GM21576 (cell line): Measurements from ENCODE around the gene PXDN.

Source experiments
- ATAC-seq: cut with Tn5 transposase; IDR thresholded peaks from one replicate; pipeline ENCODE4 v1.9.1; 2021; ENCODE audit warnings: mild to moderate bottlenecking, moderate library complexity; ENCODE audit not compliant: unreplicated experiment

The PXDN gene

DNA sequence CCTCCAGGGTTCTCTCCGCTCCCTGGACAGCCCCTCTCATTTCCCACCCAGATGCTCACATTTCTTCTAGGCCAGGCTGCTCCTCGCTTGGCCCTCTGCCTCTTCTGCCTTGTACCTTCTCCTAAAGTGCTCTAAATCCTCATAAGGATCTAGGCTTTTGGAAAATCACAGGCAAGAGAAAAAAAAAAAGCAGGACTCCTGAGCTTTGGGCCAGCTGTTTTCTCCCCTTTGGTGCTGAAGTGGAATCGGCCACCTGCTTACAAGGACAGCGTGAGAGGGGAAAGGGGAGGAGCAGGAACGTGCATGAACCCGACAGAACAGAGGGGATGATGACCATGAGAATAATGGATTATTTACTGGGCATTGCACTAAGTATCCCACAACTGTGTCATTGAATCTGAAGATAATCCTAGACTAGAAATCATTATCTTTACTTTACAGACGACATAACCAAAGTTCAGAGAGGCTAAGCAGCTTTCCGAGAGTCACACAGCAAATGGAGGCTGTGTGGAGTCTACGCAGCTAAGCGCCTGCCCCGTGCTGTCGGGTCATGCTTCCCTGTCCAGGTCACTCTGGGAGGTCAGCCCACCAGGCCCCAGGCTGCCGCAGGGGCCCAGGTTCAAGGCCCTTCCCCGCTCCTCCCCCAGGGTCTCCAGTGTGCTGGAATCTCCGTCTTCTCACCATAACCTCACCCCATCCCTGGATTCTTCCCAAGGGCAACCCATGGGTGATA, 141.9 kb downstream of the PXDN start:
- ATAC-seq, result no peak

DNA sequence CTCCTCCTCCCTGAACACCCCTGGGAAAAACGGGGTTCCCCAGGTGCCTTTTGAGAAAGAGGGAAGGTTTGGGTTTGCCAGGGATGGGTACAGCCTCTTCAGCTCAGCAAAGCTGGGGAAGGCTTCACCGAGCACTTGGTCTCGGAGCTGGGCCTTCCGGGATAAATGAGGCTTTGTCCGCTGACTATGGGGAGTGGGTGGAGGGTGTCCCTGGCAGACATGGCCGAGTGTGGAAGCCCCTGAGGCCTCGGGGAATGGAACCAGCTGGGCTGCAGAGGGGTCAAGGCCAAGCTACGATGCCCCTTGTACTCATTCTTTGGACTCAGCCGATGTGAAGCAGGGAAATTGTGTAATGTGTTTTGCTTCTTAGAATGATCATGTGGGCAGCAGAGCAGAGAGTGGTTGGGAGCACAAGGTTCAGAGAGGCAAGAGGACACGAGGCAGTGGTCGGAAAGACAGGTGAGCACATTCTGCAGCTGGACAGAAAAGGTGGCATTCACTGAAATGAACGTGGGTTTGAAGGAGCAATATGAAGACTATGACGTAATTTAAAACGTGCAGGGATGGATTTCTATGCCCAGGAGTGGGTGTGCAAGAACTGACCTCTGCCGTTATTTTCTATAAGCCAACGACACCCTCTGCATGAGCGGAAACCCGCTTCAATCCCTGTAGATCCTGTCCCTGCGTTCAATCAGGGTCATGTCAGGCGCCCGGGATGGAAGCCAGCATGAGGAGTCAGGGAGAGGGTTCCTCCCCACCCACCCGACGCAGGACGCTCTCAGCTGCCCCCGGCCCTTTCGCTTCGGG, 142.6 kb downstream of the PXDN start:
- ATAC-seq, result no peak

DNA sequence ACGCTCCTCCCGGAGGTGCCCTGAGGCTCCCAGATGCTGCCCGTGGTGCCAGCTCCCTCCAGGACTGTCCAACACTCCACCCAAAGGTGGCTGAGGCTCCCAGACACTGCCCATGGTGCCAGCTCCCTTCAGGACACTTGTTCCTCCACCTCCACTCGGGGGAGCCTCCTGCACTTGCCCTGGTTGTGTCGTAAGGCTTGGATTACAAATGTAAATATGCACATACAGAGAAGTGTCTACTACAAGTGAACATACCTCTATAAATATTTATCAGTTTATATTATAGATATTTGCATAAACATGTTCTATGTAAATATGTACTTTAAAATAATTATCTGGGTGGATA, 143.3 kb downstream of the PXDN start:
- no peak for ATAC-seq

DNA sequence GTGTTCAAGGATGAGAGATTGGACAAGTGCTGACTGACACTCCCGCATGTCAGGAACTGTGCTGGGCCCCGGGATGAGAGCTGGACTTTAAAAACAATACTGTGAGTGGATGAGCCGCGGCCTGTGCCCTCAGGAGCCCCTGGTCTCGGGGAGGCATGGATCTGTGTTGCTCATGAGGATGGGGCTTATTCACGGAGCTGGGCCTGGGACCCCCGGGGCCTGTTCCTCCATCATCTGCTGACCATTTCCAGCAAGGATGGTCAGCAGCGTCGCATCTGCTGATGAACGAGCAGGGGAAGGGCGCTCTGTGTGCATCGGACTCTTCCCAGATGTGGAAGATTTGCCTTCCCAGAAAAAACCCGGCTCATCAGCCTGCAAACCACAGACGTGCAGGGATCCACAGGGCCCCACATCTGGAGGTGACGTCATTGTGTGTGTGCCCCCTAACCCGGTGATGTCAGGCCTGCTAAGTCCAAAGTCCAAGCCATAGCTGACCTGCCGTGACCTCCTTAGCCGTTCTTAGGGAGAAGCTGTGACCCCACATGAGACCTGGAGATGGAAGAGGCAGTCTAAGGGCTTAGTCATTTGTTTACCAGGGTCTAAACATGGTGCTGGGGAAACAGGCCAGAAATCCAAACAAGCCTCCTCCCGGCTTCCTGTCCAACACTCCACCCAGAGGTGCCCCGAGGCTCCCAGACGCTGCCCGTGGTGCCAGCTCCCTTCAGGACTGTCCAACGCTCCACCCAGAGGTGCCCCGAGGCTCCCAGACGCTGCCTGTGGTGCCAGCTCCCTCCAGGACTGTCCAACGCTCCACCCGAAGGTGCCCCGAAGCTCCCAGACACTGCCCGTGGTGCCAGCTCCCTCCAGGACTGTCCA, 143.9 kb downstream of the PXDN start:
- no peak for ATAC-seq

DNA sequence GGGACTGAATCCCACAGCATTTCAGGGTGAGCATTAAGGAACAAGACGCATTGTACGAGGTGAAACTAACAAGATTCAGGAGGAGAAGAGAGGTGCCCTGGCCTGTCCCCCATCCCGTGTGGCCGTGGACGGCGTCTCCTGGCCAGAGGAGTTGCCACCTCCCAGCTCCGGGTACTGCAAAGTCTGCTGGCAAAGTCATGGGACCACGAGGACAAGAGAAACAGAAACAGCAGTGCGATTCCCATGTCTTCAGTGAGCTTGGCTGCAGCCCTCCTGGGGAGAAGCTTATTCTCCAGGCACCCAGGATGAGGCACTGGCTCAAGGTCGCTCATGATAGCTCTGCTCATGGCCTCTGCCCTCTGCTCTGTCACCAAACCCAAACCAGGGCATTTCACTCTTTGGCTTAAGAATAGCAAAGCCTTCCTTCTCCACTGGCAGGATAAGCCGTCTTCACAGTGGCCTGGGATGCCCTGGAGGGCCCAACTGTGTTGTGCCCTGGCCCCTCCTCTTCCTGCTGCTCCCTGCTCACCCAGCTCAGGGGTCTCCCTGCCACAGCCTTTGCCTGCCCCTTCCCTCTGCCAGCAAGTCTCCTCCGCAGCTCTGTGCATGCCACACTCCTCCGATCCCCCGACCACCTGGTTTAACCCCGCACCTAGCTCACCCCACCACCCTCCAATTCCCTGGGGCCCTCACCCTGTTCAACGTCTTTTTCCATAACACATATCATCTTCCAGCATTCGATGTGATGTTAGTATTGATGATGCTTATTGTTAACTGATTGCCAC, 144.8 kb downstream of the PXDN start:
- no peak for ATAC-seq

DNA sequence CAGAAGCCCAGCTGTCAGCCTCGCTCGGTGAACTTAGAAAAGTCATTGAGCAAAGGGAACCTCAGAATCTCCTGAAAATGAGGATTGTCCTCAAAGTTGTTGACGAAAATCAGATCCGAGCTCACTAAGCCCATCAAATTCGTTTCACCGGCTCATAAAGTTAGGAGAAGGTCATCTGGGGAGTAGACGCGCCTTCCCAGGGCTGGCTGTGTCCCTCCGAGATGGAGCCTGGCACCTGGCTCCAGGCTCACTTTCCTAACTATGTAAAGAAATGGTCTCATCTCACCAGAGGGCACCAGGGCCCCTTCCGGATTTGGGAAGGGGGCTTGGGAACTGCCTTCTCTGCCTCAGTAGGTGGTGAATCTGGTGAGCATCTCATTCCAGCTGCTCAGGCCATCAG, 145.5 kb downstream of the PXDN start:
- ATAC-seq, result no peak

DNA sequence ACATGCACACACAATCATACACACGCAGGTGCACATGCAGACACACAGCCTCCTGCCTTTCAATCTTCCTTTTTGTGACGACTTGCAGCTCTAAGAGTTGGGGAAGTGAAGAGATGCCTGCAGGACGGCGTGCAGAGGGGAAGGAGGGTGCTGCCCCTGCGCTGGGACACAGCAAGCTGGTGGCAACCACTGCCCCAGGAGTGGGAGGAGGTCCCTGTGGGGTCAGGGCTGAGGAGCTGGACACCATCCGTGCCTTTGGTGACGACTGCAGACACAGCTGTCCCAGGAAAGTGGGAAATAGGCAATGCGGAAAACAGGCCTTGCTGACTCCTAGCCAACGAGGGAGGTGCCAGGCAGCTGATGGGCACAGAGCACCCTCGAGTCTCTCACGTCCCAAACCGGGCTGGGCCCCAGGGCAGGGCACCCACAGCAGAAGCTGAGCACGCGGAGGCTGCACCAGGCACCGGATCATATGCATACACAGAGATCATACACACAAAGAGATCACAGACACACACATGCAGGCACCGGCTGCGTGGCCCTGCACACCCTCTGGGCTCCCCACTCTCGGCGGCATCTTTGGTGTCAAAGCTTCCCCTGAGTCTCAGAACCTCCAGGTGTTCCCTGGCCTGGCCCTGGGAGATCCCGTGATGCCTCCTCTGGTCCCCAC, 146.1 kb downstream of the PXDN start:
- ATAC-seq, result no peak

DNA sequence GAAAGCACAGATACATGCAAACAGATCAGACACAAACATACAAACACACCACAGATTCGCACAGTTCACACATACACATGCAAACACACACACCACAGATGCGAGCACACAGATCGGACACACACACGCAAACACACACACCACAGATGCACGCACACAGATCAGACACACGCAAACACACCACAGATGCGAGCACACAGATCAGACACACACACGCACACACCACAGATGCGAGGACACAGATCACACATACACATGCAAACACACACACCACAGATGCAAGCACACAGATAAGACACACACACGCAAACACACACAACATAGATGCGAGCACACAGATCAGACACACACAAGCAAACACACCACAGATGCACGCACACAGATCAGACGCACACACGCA, 149.0 kb downstream of the PXDN start:
- ATAC-seq, result no peak

DNA sequence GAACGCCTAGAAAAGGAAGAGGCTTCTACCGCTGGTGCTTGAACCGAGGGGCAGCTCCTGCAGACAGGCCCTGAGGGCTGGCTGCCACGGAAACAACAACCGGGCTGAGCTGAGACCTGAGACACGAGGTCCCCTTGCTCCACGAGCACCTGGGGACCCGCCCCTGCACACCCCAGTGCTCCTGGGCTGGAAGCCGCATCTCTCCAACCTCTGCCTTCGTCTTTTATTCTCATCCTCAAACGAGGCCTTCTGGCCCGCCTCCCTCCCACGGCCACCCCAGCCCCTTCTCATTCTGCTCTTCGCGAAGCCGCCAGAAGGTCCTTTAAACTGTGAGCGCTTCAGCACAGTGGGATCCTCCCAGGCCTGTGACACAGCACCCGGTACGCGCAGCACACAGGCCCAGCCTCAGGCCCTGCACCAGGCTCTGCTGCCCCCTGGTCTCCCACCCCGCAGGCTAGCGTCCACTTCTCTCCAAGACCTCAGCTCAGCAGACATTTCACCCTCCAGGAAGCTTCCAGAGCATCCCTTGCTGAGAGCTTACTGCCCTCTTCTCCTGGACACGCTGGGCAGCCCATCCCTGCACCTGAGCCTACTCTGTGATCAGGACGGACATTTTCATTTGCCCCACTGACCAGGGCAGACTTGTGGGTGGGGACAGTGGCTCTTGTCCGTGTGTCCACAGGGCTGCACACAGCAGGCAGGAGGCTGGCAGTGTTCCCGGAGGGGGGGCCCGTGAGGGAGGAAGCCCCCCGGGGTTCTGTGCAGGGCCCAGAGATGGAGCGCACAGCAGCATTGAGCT, 149.7 kb downstream of the PXDN start:
- no peak for ATAC-seq

DNA sequence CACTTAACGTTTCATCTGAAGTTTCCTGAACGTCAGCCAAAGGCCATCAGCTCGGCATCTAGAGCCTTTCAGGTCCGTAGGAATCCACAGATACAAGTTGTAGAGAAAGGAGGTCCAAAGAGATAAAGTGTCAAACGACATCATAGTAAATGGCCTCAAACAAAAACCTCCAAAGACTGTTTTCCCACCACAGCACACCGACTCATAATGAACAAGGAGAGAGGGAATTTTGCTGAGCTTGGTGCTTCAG, 150.3 kb downstream of the PXDN start:
- no peak for ATAC-seq

DNA sequence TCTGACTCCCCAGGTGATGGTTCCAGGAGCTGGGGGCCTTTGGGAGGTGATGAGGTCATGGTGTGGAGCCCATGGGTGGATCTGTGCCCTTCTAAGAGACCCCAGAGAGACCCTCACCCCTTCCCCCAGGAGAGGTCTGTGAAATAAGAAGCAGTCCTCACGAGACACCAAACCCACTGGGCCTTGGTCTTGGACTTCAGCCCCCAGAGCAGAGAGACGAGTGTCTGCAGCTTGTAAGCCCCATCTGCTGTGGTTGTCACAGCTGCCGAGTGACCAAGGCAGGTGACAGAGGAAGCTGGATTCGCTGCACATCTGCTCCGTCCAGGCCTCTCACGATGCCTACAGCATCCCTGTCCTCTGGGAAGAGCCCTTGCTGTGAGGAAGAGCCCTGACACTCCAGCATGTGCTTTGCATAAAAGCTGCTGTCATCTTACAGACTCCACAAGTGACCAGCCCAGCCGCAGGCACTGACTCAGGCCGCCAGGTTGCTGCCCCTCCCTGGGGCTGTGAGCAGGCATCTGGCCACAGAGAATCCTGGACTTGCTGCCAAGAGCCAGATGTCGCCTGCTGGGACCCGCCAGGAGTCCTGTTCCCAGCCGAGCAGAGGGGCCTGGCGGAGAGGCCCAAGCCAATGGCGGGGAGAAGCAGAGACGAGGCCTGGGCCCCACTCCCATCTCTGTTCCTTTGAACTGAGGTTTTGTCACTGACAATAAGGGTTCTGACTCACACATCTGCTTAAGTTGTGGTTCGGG, 150.8 kb downstream of the PXDN start:
- no peak for ATAC-seq

DNA sequence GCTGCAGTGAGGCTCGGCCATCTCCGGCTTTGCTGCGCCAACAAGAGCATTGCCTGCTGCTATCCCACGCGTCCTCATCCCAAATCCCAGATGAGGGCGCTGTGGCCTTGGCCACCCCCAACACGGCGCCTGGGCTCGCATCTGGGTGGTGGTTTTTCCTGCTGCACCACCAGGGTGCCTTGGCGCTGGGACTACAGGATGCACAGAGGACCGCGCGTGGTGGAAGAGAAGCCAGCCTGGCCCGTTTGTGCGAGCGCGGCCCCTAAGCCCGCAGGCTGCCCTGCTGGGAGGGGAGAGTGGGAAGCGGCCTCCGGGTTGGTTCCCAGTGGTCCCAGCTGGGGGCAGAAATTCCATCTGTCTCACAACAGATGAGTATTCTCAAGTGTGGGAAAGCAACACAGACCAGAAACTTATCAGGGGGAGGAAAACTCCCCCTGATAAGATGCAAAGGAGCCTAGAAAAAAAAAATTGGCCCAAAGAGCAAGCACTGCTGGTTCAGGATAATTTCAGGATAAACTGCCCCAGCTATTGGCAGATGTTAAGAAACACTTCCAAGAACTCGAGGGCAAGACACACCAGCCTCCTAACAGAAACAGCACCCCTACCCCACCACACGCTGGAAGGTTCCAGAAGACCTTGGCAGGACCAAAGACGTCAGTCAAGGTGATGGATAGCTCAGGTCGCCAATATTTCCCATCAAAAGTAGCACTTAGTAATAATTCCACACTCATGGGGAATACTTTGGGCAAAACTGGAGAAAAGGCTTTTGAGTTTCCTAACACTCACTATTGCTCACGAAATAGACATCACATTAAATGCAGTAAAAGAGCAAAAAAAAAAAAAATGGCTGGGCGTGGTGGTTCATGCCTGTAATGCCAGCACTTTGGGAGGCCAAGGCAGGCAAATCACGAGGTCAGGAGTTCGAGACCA, 152.1 kb downstream of the PXDN start:
- no peak for ATAC-seq

DNA sequence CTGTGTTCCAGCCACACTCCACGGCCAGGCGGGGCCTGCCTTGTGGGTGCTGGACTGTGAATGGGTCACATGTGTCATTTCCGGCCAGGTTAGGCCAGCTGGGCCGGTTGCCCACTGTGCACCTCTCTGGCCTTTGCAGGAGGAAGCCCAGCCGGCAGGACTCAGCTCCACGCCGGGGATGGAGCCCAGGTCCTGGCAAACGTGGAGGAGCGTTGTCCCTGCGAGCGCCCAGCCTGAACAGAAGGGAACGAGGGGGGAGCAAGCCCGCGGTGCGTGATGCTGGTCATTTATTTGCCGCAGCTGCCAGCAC, 152.9 kb downstream of the PXDN start:
- no peak for ATAC-seq

DNA sequence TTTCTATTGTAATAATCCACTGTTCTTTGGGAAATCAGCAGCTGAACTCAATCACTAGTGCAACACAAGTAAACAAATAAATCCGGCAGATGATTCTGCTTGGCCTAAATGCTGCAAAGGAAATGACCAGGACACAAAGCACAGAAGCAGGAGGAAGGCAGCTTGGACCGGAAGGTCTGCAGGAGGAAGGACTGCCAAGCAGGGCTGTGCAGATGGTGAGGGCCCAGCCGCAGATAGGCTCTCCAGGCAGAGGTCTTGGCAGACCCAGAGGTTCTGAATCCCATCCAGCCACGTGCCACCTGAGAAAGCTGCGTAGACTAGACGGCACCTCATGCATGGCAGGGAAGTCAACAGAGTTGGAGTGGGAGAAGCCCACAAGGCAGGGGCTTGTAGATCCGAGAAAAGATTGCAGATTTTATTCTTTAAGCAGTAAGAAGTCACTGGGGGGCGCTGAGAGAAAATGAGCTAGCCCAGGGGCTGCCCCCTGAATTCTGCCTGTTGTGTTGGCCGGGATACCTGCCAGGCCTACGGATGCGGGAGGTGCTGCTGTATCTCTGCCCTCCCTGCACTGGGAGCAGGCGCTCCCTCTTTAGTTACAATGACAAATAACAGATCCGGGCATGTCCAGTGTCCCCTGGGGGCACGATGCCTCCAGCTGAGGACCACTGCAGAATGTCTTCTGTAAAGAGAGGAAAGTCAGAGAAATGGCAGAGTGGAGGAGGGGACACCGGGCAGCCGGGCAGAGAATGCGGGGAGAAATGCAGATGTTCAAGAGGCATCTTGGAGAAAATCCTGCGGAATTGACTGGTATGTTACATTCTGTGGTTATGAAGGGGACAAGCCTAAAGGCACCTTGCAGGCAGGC, 153.5 kb downstream of the PXDN start:
- ATAC-seq, result no peak

DNA sequence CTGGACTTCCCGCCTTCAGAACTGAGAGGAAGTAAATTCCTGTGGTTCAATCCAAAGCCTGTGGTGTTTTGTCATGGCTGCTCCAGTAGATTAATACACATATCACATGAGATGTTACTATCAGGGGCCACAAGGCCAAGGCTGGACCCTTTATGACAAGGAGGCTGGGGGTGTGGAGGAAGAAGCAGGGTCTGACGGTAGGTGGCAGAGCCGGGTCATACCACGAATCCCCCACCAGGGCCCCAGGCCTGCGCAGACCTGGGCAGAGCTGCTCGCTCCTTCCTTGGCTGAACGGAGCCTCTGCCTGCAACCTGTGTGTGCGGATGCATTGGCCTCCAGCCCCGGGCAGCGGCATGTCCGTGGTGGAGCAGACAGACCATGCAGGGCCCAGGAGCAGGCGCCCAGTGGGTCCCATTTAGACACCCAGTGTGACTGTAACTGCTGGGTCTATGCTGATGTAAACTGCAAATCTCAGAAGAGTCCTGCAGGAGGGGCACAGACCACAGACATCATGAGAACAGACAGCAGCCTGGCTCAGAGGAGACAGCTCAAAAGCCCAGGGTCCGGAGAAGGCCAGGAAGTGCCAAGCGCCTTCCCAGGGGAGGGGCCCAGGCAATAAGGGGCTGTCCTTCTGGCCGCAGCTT, 155.2 kb downstream of the PXDN start:
- ATAC-seq, result no peak

DNA sequence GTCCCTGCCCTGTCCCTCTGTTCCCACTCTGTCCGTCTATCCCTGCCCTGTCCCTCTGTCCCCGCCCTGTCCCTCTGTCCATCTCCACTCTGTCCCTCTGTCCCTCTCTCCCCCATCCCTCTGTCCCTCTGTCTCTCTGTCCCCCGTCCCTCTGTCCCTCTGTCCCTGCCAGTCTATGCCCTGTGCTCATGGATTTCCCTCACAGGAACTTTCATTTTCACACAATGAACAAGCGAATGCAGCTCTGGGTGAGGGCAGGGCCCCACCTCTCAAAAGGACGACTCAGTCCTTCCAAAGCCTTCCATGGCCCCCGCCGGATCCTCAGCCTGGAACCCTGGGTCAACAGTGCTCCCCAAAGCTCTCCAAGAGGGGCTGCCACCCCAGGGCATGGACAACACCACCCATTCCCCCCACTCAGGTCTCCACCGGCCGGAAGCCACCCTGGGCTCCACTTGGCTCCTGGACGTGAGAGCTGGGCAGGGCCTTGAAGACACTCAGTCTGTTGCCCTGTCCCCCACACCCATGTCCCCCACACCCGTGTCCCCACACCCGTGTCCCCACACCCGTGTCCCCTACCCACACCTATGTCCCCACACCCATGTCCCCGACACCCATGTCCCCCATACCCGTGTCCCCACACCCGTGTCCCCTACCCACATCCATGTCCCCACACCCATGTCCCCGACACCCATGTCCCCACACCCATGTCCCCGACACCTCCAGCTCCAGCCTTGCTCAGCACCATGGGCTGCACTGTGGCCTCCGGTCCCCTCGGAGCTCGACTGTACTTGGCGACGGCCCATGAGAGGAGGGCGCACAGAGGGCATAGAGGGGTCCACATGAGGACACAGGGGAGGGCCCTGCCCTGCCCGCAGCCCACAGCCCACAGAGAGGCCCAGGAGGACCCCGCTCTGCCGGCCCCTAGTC, 156.0 kb downstream of the PXDN start:
- ATAC-seq, result no peak
